Activated T-cell treated with anti-CD3 and anti-CD28 coated beads, Interleukin-2, amount 50 U/mL, for 1 hour (primary cell): ENCODE data around the gene TEKTIP1.
"Not testable (repeated sequence)": the region's sequence is repeated elsewhere in the genome, so short reads cannot be mapped to it uniquely, and the experiment has no call there.

Experiments
- DNase-seq: peaks from one replicate; pipeline ENCODE4 v3.0.0-alpha.2; 2020

Gene TEKTIP1

GRCh38 chr19:3524078-3524842 is 14.7 kb upstream of the TEKTIP1 start:
- DNase-seq: no peak

GRCh38 chr19:3524904-3525451 is 14.0 kb upstream of the TEKTIP1 start:
- DNase-seq: no peak

GRCh38 chr19:3526507-3527237 is 12.3 kb upstream of the TEKTIP1 start:
- no peak for DNase-seq

DNA sequence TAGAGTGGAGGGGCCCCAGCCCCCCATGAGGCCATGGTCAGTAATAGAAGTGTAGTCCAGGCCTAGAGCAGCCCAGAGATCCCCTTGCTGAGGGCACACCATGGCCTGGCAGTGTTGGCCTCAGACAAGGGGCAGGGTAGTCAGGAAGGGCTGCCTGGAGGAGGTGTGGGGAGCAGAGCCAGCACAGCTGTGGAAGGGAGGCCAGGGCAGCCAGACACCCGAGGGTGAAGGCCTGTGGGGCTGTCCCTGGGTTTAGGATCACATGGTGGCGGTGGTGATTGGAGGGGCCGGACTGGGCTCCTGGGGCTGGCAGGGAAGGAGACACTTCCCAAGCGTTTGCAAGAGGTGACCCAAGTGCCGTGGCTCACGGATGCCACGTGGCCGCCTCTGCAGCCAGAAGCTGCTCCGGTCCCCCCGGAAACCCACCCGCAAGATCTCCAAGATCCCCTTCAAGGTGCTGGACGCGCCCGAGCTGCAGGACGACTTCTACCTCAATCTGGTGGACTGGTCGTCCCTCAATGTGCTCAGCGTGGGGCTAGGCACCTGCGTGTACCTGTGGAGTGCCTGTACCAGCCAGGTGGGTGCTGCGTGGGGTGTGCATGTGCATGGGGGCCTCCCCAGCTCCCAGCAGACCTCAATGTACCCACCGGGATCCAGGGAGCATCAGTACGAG is 11.6 kb upstream of the TEKTIP1 start:
- DNase-seq: no peak

DNA sequence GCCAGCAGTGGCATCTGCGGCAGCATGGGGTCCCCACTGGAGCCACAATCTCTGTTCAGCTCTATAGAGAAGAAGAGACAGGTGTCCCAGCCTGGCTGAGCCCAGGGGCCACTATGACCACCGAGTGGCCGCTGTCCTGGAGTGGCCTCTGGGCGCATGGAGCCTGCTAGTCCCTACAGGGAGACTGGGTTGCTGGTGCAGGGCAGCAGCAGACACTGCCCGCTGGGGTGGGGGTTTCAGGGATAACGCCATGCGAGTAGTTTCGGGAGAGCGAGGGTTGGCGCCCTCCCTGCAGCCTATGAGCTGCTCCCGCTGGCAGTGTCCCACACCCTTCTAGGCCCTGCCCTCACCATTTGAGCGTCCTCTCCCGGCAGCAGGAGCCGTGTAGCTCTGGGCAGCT is 10.9 kb upstream of the TEKTIP1 start:
- DNase-seq: no peak

DNA sequence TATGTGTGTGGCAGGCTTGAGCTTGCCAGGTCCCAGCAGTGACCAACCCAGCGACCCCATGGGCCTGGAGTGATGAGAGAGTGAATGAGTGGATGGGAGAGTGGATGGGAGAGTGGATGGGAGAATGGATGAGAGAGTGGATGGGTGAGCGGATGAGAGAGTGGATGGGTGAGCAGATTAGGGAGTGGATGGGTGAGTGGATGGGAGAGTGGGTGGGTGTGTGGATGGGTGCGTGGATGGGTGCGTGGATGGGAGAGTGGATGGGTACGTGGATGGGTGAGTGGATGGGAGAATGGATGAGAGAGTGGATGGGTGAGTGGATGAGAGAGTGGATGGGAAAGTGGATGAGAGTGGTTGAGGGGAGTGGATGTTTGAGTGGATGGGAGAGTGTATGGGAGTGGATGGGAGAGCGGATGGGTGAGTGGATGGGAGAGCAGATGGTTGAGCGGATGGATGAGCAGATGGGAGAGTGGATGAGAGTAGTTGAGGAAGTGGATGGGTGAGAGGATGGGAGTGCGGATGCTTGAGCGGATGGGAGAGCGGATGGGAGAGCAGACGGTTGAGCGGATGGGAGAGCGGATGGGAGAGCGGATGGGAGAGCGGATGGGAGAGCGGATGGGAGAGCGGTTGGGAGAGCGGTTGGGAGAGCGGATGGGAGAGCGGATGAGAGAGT is 10.3 kb upstream of the TEKTIP1 start:
- DNase-seq: no peak

DNA sequence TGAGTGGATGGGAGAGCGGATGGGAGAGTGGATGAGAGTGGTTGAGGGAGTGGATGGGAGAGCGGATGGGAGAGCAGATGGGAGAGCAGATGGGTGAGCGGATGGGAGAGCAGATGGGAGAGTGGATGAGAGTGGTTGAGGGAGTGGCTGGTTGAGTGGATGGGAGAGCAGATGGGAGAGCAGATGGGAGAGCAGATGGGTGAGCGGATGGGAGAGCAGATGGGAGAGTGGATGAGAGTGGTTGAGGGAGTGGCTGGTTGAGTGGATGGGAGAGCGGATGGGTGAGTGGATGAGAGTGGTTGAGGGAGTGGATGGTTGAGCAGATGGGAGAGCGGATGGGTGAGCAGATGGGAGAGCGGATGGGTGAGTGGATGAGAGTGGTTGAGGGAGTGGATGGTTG is 9.7 kb upstream of the TEKTIP1 start:
- not testable (repeated sequence) for DNase-seq

DNA sequence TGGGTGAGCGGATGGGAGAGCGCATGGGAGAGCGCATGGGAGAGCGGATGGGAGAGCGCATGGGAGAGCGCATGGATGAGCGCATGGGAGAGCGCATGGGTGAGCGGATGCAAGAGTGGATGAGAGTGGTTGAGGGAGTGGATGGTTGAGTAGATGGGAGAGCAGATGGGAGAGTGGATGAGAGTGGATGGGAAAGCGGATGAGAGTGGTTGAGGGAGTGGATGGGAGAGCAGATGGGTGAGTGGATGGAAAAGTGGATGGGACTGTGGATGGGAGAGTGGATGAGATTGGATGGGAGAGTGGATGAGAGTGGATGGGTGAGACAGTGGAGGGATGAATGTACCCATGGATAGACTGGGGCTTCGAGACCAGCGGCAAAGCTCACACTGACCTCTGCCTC is 8.6 kb upstream of the TEKTIP1 start:
- no peak for DNase-seq

DNA sequence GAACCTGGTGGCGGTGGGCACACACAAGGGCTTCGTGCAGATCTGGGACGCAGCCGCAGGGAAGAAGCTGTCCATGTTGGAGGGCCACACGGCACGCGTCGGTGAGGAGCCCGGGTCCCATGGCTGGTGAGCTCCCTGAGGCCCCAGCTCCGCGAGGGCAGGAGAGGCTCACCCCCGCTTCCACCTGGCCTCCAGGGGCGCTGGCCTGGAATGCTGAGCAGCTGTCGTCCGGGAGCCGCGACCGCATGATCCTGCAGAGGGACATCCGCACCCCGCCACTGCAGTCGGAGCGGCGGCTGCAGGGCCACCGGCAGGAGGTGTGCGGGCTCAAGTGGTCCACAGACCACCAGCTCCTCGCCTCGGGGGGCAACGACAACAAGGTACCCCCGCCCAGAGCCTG is 7.3 kb upstream of the TEKTIP1 start:
- DNase-seq: no peak

- DNase-seq: no peak
Observed at GRCh38 chr19:3532154-3532786, 6.7 kb upstream of the TEKTIP1 start.

- no peak for DNase-seq
Observed at GRCh38 chr19:3533033-3533432, 5.9 kb upstream of the TEKTIP1 start.

GRCh38 chr19:3533563-3534216 is 5.3 kb upstream of the TEKTIP1 start:
- no peak for DNase-seq

DNA sequence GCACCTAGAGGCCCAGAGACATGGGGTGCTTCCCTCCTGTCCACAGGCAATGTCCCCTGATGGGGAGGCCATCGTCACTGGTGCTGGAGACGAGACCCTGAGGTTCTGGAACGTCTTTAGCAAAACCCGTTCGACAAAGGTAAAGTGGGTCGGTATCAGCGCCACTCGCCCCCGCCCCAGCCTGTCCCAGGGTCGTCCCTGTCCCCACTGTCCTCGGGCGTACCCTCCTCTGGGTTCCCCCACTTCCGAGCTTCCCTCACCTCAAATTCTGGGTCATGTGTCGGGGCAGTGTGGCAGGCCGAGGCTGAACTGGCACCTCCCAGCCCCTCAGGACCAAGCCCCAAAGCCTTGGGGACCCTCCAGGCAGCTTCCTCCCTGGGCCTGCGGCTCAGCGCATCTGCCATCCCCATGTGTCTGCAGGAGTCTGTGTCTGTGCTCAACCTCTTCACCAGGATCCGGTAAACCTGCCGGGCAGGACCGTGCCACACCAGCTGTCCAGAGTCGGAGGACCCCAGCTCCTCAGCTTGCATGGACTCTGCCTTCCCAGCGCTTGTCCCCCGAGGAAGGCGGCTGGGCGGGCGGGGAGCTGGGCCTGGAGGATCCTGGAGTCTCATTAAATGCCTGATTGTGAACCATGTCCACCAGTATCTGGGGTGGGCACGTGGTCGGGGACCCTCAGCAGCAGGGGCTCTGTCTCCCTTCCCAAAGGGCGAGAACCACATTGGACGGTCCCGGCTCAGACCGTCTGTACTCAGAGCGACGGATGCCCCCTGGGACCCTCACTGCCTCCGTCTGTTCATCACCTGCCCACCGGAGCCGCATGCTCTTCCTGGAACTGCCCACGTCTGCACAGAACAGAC is 4.4 kb upstream of the TEKTIP1 start:
- DNase-seq: no peak

DNA sequence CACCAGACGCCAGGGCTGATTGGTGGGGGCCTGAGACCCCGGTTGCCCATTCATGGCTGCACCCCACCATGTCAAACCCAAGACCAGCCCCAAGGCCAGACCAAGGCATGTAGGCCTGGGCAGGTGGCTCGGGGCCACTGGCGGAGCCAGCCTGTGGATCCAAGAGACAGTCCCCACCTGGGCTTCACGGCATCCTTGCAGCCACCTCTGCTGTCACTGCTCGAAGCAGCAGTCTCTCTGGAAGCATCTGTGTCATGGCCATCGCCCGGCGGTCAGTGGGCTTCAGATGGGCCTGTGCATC is 3.8 kb upstream of the TEKTIP1 start:
- DNase-seq: no peak

DNA sequence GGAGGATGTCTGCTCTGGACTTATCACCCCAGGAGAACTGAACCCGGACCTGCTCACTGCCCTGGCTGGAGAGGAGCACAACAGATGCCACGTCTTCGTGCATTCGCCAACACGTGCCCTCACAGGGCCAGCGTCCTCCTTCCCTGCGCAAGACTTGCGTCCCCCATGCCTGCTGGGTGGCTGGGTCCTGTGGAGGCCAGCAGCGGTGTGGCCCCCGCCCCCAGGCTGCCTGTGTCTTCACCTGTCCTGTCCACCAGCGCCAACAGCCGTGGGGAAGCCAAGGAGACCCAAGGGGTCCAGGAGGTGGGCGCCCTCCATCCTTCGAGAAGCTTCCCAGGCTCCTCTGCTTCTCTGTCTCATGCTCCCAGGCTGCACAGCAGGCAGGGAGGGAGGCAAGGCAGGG is 3.4 kb upstream of the TEKTIP1 start:
- no peak for DNase-seq

- no peak for DNase-seq
Observed at GRCh38 chr19:3535981-3536380, 3.0 kb upstream of the TEKTIP1 start.

DNA sequence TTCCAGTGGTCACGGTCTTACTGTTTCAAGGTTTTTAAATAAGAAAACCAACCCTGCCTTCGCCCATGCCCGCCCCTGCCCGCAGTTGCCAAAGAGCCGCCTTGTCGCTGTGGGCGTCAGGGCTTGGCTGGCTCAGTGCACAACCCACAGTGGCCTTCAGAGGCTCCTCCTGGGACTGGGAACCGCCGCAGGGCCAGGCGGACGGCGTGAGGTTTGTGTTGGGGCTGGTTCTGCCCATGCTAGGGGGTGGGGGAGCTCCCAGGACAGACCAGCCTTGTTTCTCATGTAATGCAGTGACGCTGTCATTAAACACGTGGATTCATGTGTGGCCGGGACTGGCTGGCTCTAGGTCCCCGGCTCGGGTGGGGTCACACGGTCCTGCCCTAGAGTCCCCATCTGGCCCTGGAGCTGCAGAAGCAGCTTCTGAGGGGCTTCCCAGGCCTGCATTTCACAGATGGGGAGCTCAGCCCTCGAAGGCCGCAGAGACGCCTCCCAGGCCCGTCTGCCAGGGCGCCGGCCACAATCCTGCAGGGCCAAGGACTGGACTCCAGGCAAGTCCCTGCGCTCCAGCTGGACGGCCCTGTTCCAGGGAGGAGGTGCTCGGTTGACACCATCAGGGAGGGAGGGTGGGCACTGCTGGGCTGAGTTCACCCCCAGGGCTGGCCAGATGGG is 2.4 kb upstream of the TEKTIP1 start:
- DNase-seq: no peak

GRCh38 chr19:3537101-3537437 is 1.9 kb upstream of the TEKTIP1 start:
- no peak for DNase-seq

DNA sequence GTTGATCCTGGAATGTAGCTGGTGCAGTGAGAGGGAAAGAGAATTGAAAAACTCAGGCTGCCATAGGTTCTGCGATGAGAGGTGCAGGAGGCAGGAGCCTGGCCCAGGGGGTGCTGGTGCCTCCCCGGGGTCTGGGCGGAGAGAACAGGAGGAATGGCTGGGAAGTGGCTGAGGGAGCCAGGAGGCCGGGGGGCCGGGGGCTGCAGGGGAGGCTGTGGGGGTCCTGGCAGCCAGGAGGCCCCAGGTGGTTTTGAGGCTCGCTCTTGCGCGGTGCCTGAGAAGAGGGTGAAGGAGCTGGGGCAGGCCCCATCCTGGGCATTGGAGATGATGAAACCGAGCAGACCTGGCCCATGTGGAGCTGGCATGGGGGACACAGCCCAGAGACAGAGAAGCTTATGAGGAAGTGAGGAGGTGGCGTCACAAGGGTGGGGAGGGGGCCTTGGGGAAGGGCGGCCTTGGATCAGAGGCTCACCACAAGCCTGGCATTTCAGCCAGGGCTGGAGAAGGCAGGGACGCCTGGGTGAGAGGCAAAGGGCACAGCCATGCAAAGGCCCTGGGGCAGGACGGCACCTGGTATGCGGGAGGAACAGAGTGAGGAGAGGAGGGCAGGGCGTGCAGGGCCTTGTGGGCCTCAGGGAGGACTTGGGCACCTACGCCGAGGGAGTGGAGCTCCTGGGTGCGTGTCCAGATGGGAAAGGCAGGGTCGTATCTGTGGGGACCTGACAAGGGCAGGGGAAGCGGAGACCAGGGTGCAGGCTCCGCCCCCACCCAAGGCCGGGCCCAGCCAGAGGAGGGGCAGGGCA is 1.3 kb upstream of the TEKTIP1 start:
- DNase-seq: no peak
